PFSK-1 (cell line): ENCODE results near the gene RHCG.

Source experiments
- FOXP2 ChIP-seq: optimal IDR thresholded peaks from 2 replicates; pipeline ENCODE3; 2011; ENCODE audit warnings: borderline replicate concordance, control low read depth, inconsistent platforms; ENCODE audit not compliant: insufficient read depth; ENCODE audit errors: extremely low read length, extremely low read depth
- POLR2AphosphoS5 ChIP-seq: IDR thresholded peaks from 2 replicates; pipeline ENCODE4 v1.6.1; 2012; ENCODE audit warnings: low read depth, mild to moderate bottlenecking, control low read depth, low read length, moderate library complexity
- TAF1 ChIP-seq: IDR thresholded peaks from 2 replicates; pipeline ENCODE4 v1.6.1; 2012; ENCODE audit warnings: low read length, control low read depth, borderline replicate concordance; ENCODE audit not compliant: insufficient read depth
- TF ChIP-seq, protein P1 (sequence below), 2 experiments: IDR thresholded peaks; 2 replicates each; pipeline versions ENCODE4 v1.6.1 to v1.8.0; 2011 to 2012; ENCODE audit warnings: low read depth in 2 of 2, low read length in 2 of 2, control low read depth in 1 of 2, inconsistent platforms in 1 of 2, mild to moderate bottlenecking in 1 of 2, moderate library complexity in 1 of 2; ENCODE audit not compliant: insufficient read depth in 1 of 2

DNA sequence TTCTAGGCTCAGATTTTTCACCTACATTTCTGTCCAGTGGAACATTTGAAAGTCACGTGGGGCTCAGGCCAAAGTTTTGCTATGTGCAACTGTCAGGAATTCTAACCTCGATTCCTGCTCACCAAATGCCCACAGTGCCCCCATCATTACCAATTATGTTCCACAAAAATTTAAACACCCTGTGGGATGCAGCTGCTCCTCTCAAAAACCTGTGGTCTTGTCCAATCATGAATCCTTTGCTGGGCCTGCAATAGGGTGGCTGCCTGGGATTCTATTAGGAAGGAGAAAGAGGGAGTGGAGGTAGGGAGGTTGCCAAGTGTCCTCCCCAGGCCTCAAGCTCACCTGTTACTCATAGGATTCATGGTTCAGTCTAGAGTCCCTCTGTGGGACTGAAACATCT lies 68.1 kb downstream of the RHCG start:
- no peak for TF ChIP-seq POLR2AphosphoS5
- TF ChIP-seq TAF1 = no peak
- TF ChIP-seq, protein P1, sequence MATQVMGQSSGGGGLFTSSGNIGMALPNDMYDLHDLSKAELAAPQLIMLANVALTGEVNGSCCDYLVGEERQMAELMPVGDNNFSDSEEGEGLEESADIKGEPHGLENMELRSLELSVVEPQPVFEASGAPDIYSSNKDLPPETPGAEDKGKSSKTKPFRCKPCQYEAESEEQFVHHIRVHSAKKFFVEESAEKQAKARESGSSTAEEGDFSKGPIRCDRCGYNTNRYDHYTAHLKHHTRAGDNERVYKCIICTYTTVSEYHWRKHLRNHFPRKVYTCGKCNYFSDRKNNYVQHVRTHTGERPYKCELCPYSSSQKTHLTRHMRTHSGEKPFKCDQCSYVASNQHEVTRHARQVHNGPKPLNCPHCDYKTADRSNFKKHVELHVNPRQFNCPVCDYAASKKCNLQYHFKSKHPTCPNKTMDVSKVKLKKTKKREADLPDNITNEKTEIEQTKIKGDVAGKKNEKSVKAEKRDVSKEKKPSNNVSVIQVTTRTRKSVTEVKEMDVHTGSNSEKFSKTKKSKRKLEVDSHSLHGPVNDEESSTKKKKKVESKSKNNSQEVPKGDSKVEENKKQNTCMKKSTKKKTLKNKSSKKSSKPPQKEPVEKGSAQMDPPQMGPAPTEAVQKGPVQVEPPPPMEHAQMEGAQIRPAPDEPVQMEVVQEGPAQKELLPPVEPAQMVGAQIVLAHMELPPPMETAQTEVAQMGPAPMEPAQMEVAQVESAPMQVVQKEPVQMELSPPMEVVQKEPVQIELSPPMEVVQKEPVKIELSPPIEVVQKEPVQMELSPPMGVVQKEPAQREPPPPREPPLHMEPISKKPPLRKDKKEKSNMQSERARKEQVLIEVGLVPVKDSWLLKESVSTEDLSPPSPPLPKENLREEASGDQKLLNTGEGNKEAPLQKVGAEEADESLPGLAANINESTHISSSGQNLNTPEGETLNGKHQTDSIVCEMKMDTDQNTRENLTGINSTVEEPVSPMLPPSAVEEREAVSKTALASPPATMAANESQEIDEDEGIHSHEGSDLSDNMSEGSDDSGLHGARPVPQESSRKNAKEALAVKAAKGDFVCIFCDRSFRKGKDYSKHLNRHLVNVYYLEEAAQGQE (IDR thresholded peaks at IDR 0.05; ENCODE audit: insufficient read depth in 1 of 2, low read depth in 2 of 2, low read length in 2 of 2) = no peak
- TF ChIP-seq FOXP2 = no peak
